PC-3 (cell line): ENCODE measurements around the gene PRKACB.

Source experiments
- EZH2 ChIP-seq: fragments of 300-600 bp; sonication (generic); IDR thresholded peaks from one replicate; pipeline ENCODE4 v1.6.1; 2017; ENCODE audit warnings: antibody characterized with exemption, mild to moderate bottlenecking, low read length; ENCODE audit not compliant: unreplicated experiment
- EZH2phosphoT487 ChIP-seq: fragments of 300-600 bp; sonication (generic); IDR thresholded peaks from 2 replicates; pipeline ENCODE4 v1.6.1; 2018; ENCODE audit warnings: mild to moderate bottlenecking, antibody characterized with exemption, low read length, borderline replicate concordance

DNA sequence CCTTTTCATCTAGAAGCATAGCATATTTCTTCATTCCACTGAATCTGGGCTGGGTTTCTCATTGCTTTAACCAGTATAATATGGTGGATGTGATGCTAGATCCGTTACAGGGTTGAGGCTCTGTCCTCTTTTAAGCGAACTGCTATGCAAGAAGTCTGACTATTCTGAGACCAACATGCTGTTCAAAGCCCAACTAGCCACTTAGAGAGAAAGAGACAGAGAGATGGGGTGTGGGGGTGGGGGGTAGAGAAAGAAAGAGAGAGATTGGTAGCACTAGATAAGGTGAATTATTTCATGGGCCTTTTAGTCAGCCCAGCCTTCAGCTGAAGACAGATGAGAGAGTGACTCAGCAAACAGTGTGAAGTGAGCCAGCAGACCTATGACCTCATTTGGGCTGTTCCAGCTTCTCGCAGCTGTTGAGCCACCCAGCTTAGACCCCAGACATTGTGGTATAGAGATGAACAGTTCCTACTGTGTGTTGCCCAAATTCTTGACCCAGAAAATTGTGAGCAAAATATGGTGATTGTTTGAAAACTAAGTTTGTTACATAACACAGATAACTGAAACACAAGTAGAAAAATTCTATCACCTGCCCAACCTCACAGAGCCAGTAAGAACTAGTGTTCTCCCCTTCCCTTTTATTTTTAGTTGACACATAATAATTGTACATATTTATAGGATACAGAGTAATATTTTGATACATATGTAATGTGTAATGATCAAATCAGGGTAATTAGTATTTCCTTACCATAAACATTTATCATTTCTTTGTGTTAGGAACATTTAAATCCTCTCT is 40.7 kb upstream of the PRKACB start:
- TF ChIP-seq EZH2 (no peak), EZH2phosphoT487 (no peak)
